PFSK-1 (cell line): ENCODE data around the gene UBQLN4.

ENCODE experiments used
- FOXP2 ChIP-seq: optimal IDR thresholded peaks from 2 replicates; pipeline ENCODE3; 2011; ENCODE audit warnings: borderline replicate concordance, control low read depth, inconsistent platforms; ENCODE audit not compliant: insufficient read depth; ENCODE audit errors: extremely low read length, extremely low read depth
- POLR2AphosphoS5 ChIP-seq: IDR thresholded peaks from 2 replicates; pipeline ENCODE4 v1.6.1; 2012; ENCODE audit warnings: low read depth, mild to moderate bottlenecking, control low read depth, low read length, moderate library complexity
- REST ChIP-seq, 2 experiments: IDR thresholded peaks; 2 replicates each; pipeline versions ENCODE4 v1.6.1 to v1.8.0; 2011 to 2012; ENCODE audit warnings: low read depth in 2 of 2, low read length in 2 of 2, control low read depth in 1 of 2, inconsistent platforms in 1 of 2, mild to moderate bottlenecking in 1 of 2, moderate library complexity in 1 of 2; ENCODE audit not compliant: insufficient read depth in 1 of 2
- SIN3A ChIP-seq: IDR thresholded peaks from 2 replicates; pipeline ENCODE4 v1.6.1; 2012; ENCODE audit warnings: mild to moderate bottlenecking, low read length, moderate library complexity, borderline replicate concordance; ENCODE audit not compliant: insufficient read depth
- TAF1 ChIP-seq: IDR thresholded peaks from 2 replicates; pipeline ENCODE4 v1.6.1; 2012; ENCODE audit warnings: low read length, control low read depth, borderline replicate concordance; ENCODE audit not compliant: insufficient read depth

UBQLN4 gene

DNA sequence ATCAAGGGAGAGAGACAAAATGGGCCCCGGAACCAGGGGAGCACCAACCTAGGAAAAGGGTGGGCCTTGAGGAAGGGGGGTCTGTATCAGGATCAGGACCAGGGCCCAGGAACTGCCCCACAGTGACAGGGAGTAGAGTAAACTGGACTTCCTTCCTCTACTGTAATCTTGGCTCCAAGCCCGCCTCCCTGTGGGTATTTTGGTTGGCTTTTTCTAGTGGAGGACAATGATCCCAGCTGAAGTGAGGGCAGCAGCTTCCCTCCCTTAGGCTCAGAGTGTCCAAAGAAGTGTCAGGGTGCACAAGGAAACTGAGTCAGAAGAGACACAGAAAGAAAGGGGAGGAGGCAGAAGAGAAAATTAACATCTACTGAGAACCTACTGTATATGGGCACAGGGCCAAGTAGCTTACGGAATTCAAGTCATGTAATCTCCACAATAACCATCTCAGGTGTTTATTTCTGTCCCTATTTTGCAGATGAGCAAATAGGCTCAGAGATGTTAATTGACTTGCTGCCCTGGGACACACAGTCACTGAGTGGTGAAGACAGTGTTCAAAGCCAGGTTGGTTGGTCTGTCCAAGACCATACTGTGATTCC is 4.8 kb downstream of the UBQLN4 start:
- no peak for TF ChIP-seq TAF1
- TF ChIP-seq FOXP2 = no peak
- TF ChIP-seq REST (IDR thresholded peaks at IDR 0.05; ENCODE audit: insufficient read depth in 1 of 2, low read depth in 2 of 2, low read length in 2 of 2) = no peak
- TF ChIP-seq POLR2AphosphoS5 = no peak
- no peak for TF ChIP-seq SIN3A

- no peak for TF ChIP-seq TAF1
- no peak for TF ChIP-seq REST (IDR thresholded peaks at IDR 0.05; ENCODE audit: insufficient read depth in 1 of 2, low read depth in 2 of 2, low read length in 2 of 2)
- TF ChIP-seq POLR2AphosphoS5 = no peak
- no peak for TF ChIP-seq FOXP2
- TF ChIP-seq SIN3A = no peak
Observed at GRCh38 chr1:156045076-156045475, 8.5 kb downstream of the UBQLN4 start.

DNA sequence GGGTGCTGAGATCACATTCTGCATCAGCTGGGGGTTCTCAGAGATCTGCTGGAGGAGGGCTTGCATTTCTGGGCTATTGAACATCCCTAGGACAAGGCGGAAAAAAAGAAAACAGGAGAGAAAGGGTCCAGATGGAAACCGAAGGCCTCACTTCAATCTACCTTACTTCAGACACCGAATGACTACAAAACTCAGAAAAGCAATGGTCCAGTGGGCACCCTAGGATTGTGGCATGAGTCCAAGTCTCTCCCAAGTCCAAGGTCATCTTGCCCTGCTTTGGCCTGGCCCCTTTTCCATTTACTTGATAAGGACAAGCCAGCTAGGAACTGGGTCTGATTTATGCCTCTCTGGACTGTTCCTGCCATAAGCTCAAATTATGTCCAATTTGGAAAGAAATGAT is 10.8 kb downstream of the UBQLN4 start:
- no peak for TF ChIP-seq FOXP2

DNA sequence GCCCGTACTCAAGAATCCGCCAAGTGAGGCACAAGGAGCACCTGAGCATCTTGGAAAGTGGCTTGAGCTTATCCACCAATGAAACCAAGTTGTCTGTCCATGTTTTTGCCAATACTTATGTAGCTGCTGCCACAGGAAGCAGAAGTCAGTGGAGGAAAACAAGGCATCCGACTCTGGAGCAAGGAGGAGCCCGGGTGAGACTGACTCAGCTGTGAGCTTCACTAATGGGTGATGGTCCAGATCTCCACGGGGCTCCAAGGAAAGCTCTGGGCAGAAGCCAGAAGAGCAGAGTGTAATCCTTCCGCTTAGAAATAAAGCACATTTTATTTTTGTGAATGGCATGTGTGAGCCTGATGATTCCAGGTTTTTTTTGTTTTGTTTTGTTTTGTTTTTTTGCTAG is 20.6 kb downstream of the UBQLN4 start:
- TF ChIP-seq POLR2AphosphoS5 (no peak), SIN3A (0 out of 2 replicates have a peak, but pooled peaks have one; percentile 29), REST (IDR thresholded peaks at IDR 0.05; ENCODE audit: insufficient read depth in 1 of 2, low read depth in 2 of 2, low read length in 2 of 2) (no peak)

DNA sequence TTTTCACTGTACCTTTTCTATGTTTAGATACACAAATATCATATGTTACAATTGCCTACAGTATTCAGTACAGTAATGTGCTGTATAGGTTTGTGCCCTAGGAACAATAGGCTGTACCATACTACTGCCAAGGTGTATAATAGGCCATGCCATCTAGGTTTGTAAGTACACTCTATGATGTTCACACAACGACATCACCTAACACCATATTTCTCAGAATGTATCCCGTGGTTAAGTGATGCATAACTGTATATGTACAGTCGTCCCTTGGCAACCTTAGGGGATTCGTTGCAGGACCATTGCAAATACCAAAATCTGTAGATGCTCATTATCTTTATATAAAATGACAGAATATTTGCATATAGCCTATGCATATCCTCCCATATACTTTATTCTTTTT is 27.0 kb downstream of the UBQLN4 start:
- TF ChIP-seq SIN3A (no peak), POLR2AphosphoS5 (no peak), TAF1 (no peak), REST (IDR thresholded peaks at IDR 0.05; ENCODE audit: insufficient read depth in 1 of 2, low read depth in 2 of 2, low read length in 2 of 2) (no peak), FOXP2 (no peak)
